ENCODE measurements around the gene ZNF219.

Gene ZNF219

GRCh38 chr14:21084998-21085853 lies 13.2 kb downstream of the ZNF219 start:
- DNase-seq (ENCODE audit: low spot score), result peak; percentile 69

GRCh38 chr14:21084396-21084795 lies 14.1 kb downstream of the ZNF219 start:
- no peak for DNase-seq (ENCODE audit: low spot score)

DNA sequence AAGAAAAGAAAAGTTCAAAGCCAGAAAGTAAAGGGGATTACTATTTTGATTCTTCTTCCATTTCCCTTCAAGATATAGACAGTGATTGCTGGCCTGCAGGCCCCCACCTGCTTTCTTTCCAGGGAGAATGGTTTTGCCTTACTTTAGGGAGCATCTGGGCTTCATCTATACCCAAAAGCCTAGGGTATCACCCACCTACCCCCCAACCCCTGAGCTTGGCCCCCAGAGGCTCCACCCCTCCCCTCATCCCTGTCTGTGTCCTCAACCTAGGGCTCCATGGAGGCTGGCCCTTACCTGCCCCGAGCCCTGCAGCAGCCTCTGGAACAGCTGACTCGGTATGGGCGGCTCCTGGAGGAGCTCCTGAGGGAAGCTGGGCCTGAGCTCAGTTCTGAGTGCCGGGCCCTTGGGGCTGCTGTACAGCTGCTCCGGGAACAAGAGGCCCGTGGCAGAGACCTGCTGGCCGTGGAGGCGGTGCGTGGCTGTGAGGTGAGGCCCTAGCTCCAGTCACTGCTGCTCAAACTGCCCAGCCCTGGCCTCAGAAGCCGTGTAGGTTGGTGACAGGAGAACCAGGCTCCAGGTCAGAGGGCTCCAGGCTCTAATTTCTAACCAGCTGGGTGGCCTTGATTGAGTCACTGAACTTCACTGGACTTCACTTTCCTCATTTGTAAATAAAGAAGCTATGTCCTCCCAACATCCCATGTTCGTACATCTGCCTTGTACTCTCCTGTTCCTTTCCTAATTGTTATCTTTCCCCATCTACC lies 14.7 kb downstream of the ZNF219 start:
- DNase-seq (ENCODE audit: low spot score), result no peak

DNA sequence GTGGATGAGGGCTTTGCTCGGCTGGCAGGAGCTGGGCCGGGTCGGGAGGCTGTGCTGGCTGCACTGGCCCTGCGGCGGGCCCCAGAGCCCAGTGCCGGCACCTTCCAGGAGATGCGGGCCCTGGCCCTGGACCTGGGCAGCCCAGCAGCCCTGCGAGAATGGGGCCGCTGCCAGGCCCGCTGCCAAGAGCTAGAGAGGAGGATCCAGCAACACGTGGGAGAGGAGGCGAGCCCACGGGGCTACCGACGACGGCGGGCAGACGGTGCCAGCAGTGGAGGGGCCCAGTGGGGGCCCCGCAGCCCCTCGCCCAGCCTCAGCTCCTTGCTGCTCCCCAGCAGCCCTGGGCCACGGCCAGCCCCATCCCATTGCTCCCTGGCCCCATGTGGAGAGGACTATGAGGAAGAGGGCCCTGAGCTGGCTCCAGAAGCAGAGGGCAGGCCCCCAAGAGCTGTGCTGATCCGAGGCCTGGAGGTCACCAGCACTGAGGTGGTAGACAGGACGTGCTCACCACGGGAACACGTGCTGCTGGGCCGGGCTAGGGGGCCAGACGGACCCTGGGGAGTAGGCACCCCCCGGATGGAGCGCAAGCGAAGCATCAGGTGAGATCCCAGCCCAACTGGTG lies 16.8 kb downstream of the ZNF219 start:
- no peak for DNase-seq (ENCODE audit: low spot score)

DNA sequence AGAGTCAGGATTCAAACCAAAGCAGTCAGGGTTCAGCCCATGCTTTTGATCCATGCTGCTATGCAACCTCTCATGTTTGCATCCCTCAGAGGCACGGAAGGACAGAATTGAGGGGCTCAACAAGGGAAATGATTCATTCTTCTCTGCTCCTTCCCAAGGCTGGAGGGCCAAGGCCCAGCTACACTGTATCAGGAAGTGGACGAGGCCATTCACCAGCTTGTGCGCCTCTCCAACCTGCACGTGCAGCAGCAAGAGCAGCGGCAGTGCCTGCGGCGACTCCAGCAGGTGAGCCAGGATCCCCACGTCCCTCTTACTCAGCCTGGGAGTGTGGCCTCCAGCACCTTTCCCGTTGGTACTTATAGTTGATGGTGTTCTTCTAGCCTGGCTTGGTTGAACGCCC lies 19.7 kb downstream of the ZNF219 start:
- no peak for DNase-seq (ENCODE audit: low spot score)

DNA sequence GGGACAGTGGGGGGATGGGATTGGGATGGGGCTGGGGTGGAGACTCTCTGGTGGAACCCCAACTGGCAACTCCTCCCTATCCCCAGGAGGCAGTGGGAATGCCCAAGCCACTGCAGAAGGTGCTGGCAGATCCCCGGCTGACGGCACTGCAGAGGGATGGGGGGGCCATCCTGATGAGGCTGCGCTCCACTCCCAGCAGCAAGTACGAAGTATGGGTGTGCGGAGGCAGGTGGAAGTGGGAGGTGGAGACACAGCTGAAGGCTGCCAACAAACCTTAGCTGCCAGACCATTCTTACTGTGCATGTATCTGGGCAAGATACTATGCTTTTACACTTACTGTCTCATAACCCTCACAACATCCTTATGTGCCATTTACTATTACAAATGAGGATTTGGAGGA lies 20.2 kb downstream of the ZNF219 start:
- no peak for DNase-seq (ENCODE audit: low spot score)

- DNase-seq (ENCODE audit: low spot score), result no peak
These were observed 20.8 kb downstream of the ZNF219 start for GRCh38 chr14:21077672-21078071.

GRCh38 chr14:21075719-21076437 lies 22.6 kb downstream of the ZNF219 start:
- DNase-seq (ENCODE audit: low spot score), result no peak

DNA sequence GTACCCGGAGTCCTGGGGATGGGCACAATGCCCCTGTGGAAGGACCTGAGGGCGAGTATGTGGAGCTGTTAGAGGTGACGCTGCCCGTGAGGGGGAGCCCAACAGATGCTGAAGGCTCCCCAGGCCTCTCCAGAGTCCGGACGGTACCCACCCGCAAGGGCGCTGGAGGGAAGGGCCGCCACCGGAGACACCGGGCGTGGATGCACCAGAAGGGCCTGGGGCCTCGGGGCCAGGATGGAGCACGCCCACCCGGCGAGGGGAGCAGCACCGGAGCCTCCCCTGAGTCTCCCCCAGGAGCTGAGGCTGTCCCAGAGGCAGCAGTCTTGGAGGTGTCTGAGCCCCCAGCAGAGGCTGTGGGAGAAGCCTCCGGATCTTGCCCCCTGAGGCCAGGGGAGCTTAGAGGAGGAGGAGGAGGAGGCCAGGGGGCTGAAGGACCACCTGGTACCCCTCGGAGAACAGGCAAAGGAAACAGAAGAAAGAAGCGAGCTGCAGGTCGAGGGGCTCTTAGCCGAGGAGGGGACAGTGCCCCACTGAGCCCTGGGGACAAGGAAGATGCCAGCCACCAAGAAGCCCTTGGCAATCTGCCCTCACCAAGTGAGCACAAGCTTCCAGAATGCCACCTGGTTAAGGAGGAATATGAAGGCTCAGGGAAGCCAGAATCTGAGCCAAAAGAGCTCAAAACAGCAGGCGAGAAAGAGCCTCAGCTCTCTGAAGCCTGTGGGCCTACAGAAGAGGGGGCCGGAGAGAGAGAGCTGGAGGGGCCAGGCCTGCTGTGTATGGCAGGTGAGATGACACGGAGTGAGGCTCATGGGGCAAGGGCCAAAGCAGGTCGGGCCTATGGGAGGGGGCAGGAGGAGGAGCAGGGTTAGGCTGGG lies 23.8 kb downstream of the ZNF219 start:
- DNase-seq (ENCODE audit: low spot score), result no peak

DNA sequence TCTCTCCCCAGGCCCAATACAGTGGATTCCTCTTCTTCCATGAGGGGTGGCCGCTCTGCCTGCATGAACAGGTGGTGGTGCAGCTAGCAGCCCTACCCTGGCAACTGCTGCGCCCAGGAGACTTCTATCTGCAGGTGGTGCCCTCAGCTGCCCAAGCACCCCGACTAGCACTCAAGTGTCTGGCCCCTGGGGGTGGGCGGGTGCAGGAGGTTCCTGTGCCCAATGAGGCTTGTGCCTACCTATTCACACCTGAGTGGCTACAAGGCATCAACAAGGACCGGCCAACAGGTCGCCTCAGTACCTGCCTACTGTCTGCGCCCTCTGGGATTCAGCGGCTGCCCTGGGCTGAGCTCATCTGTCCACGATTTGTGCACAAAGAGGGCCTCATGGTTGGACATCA lies 24.5 kb downstream of the ZNF219 start:
- DNase-seq (ENCODE audit: low spot score), result no peak

- DNase-seq (ENCODE audit: low spot score), result no peak
These were observed 25.6 kb downstream of the ZNF219 start for GRCh38 chr14:21072781-21073339.

GRCh38 chr14:21072031-21072473 lies 26.4 kb downstream of the ZNF219 start:
- peak; percentile 74 for DNase-seq (ENCODE audit: low spot score)

GRCh38 chr14:21071225-21072030 lies 27.0 kb downstream of the ZNF219 start:
- DNase-seq (ENCODE audit: low spot score), result peak; percentile 95

DNA sequence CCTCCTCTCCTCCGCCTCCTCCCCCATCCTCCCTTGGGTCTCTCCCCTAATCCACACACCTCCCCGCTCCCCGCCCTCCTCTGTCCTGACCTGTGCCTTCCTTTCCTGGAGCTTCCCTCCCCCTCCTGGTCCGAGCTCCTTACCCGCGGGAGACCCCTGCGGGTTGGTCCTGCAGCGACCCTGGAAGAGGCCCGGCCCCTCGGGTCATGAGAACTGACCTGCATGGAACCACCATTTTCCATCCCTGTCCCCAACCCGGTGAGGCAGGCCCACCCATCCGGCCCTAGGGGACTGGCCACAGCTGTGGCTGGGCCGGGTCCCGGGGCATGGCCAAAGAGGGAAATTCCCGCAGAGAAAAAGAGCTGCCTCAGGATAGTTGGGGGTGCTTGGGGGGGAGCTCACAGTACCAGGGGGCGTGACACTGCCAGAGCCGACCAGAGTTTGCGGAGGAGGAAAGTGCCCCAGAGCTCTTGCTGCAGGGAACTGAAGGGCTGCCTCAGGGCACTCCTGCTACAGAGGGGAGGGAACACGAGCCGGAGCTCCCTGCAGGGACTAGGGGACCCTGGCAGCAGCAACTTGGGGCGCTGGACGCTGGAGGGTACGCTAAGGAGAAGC lies 27.7 kb downstream of the ZNF219 start:
- peak; percentile 51 for DNase-seq (ENCODE audit: low spot score)

GRCh38 chr14:21070083-21070609 lies 28.3 kb downstream of the ZNF219 start, which contains the start of gene ARHGEF40:
Gene ARHGEF40 (plus strand): TSS chr14:21070304. CDS start chr14:21070397, 93 bp downstream.
- peak; percentile 86 for DNase-seq (ENCODE audit: low spot score)

DNA sequence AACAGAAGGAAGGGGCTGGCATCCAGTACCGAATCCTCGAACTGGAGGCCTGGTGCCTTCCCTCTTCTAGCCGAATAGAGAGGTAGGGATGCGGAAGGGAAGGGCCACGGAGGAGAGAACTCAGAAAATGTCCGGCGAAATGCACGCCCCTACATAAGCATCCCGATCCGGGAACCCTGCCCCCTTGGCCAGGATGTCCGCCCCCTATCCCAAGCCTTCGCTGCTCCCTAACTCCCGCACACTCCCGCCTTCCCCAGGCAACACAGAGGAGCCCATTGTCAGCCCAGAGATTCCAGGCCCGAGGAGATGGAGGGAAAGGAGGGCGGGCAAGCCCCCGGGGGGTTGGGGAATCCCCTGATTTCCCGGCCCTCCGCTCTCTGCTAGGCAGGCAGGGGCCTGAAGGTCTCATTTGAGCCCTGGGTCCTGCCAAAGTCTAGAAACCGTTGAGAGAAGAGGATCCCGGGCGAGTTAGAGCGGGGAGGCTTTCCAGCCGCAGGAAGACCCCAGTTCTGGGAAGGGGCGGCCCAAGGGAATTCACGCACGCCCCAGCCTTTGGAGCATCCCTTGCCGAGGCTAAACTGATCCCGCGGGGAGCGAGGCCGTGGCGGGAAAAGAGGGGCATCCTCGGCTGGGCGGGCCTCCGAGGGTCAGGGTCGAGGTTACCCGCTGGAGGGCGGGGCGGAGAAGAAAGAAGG lies 28.9 kb downstream of the ZNF219 start:
- peak; percentile 42 for DNase-seq (ENCODE audit: low spot score)

DNA sequence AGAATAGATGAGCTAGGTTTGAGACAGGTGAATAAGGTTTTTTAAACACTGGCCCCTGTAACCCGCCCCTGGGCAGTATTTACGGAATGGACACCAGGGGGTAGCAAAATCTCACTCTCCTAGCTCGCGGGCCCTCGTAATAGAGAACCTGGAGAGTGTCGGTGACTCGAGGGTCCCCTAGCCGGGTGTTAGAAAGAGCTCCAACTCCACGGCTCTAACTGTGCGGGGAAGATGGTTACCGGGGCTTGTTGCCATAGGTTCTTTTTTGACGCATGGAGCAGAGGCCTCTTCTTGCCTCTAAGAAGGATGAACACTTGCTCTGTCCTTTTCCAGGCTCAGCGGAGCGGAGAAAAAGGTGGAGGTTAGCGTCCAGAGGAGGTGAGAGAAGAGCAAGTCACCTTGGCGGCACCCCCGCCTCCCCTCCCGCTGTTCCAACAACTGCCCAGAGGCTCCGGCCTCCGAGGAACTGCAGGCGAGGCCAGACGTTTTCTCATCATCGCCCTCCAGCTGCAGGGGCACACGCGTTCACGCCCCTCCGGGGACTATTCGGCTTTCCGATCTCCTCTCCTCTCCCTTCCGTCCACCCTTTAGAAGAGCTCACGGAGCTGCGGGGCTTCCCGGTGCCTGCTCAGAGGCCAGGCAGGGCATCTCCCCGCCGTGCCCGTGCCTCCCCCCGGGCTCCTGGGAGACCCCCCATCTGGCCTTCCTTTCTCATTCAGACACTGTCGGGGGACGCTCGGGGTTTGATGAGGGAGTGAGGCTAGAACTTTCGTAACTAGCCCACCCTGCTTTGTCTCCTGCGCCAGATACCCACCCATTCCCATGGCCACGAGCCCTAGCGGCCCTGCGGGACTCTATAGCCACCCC lies 29.7 kb downstream of the ZNF219 start:
- peak; percentile 67 for DNase-seq (ENCODE audit: low spot score)
